K562 (cell line): ENCODE results near the gene AFF3. TPM values are rescaled to one million over a fixed set of nuclear protein-coding genes. Genes with fewer than 3 reads are reported as not detected.

ENCODE experiments used
- ATAC-seq: fragments of 200-7000 bp; cut with Tn5 transposase; 3 replicates; pipeline ENCODE4 v1.9.1; 2020; ENCODE audit warnings: moderate library complexity
- BruUV-seq: library from RNA; stranded (reverse); fragments of 400-500 nt; replicated peaks from 2 replicates; lab custom pipeline; 2021; lab: Mats Ljungman, UMichigan
- CTCF ChIA-PET: fragments of 300-600 bp; formaldehyde crosslinking; extraction: SDS; loops from one replicate; lab custom pipeline; 2021; ENCODE audit warnings: low intra/inter-chr PET ratio; lab: Yijun Ruan, JAX
- POLR2A ChIA-PET: fragments of 300-600, 350-650 bp; sonication (Branson Sonifier 250); formaldehyde crosslinking; extraction: SDS; loops from one replicate; lab custom pipeline; 2021; ENCODE audit warnings: antibody characterized with exemption, inconsistent platforms; lab: Yijun Ruan, JAX
- DNase-seq, 4 experiments: peaks; one replicate each; pipeline versions ENCODE4 v3.0.0 to v3.0.0-alpha.2; 2011 to 2018; ENCODE audit warnings: low spot score in 3 of 4, mixed read lengths in 3 of 4; ENCODE audit errors: extremely low read depth in 1 of 4
- FAIRE-seq: peaks from 2 replicates; lab custom pipeline; 2011; peaks lifted over from hg19 to GRCh38; lab: Jason Lieb, UNC
- H2AFZ ChIP-seq: 2 replicates; pipeline ENCODE4 v1.6.0; 2011; ENCODE audit warnings: low read depth, low read length, control low read depth, inconsistent platforms
- H3K27ac ChIP-seq: fragments of 200-600 bp; 3 replicates; pipeline ENCODE4 v1.8.0; 2011; ENCODE audit warnings: low read depth, mild to moderate bottlenecking, control low read depth, inconsistent platforms, low read length, moderate library complexity, mixed read lengths; ENCODE audit errors: extremely low read depth
- H3K27me3 ChIP-seq, 2 experiments: fragments of 300-600 bp in 1 of 2; 2 replicates in 1 of 2; 3 replicates in 1 of 2; pipeline versions ENCODE4 v1.6.0 to v1.8.0; 2011; ENCODE audit warnings: inconsistent platforms in 2 of 2, low read length in 2 of 2, mild to moderate bottlenecking in 1 of 2, mixed read lengths in 1 of 2, moderate library complexity in 1 of 2; ENCODE audit not compliant: control insufficient read depth in 2 of 2, insufficient read depth in 2 of 2
- H3K36me3 ChIP-seq: fragments of 300-600 bp; 3 replicates; pipeline ENCODE4 v1.8.0; 2011; ENCODE audit warnings: mild to moderate bottlenecking, low read length, inconsistent platforms; ENCODE audit not compliant: control insufficient read depth, insufficient read depth
- H3K4me1 ChIP-seq, 2 experiments: fragments of 200-600 bp in 1 of 2; replicated peaks in 1 of 2; 2 replicates in 1 of 2; 3 replicates in 1 of 2; pipeline versions ENCODE4 v1.5.1 to v1.8.0; 2011; ENCODE audit warnings: inconsistent platforms in 2 of 2, low read length in 2 of 2, mild to moderate bottlenecking in 1 of 2, mixed read lengths in 1 of 2, moderate library complexity in 1 of 2; ENCODE audit not compliant: control insufficient read depth in 2 of 2, insufficient read depth in 2 of 2
- H3K4me2 ChIP-seq: 2 replicates; pipeline ENCODE4 v1.6.1; 2011; ENCODE audit warnings: low read length, control low read depth, inconsistent platforms, mixed read lengths; ENCODE audit not compliant: insufficient read depth
- H3K4me3 ChIP-seq: fragments of 200-600 bp; sonication (generic), shearing (Covaris generic); 2 replicates; pipeline ENCODE4 v1.5.1; 2016; ENCODE audit warnings: control low read depth, inconsistent platforms
- H3K79me2 ChIP-seq: fragments of 200-600 bp; 3 replicates; pipeline ENCODE4 v1.8.0; 2011; ENCODE audit warnings: low read length, inconsistent platforms; ENCODE audit not compliant: control insufficient read depth, insufficient read depth
- H3K9ac ChIP-seq, 2 experiments: 2 replicates each; pipeline versions ENCODE4 v1.6.0 to v1.6.1; 2011; ENCODE audit warnings: low read depth in 2 of 2, low read length in 2 of 2, control low read depth in 1 of 2, inconsistent platforms in 1 of 2, mild to moderate bottlenecking in 1 of 2, mixed read lengths in 1 of 2; ENCODE audit not compliant: insufficient read depth in 1 of 2
- H3K9me1 ChIP-seq: one replicate; pipeline ENCODE4 v1.6.0; 2011; ENCODE audit warnings: inconsistent platforms, mild to moderate bottlenecking, low read length, moderate library complexity; ENCODE audit not compliant: control insufficient read depth, insufficient read depth
- H3K9me3 ChIP-seq: replicated peaks from 2 replicates; pipeline ENCODE4 v1.5.1; 2011; ENCODE audit warnings: low read depth, low read length, inconsistent platforms; ENCODE audit not compliant: control insufficient read depth, insufficient read depth
- H4K20me1 ChIP-seq: replicated peaks from 2 replicates; pipeline ENCODE4 v1.6.1; 2011; ENCODE audit warnings: low read length, inconsistent platforms, mixed read lengths; ENCODE audit not compliant: control insufficient read depth, insufficient read depth
- CBFA2T2 ChIP-seq: fragments of 450-650 bp; conservative IDR thresholded peaks from 2 replicates; pipeline ENCODE4 v1.6.1; 2017; ENCODE audit warnings: mild to moderate bottlenecking
- CBFB ChIP-seq: sonication (generic); formaldehyde crosslinking; IDR thresholded peaks from 2 replicates; pipeline ENCODE4 v1.4.0; 2020; ENCODE audit warnings: mild to moderate bottlenecking, missing genetic modification reagents
- CBX2 ChIP-seq: fragments of 200-600 bp; sonication (generic); IDR thresholded peaks from one replicate; pipeline ENCODE4 v1.6.1; 2012; ENCODE audit warnings: mild to moderate bottlenecking, low read length, inconsistent platforms; ENCODE audit not compliant: insufficient read depth, poor library complexity, severe bottlenecking
- CEBPG ChIP-seq, 3 experiments: fragments of 200-800 bp in 1 of 3; sonication (Bioruptor generic) in 1 of 3; sonication (generic) in 1 of 3; formaldehyde crosslinking in 1 of 3; IDR thresholded peaks in 2 of 3; conservative IDR thresholded peaks in 1 of 3; 2 replicates each; pipeline versions ENCODE4 v1.6.1 to v1.8.0; 2016 to 2022; ENCODE audit warnings: missing compliant biosample characterization in 2 of 3, missing genetic modification characterization in 2 of 3, mild to moderate bottlenecking in 1 of 3, missing genetic modification reagents in 1 of 3
- CREB1 ChIP-seq, 2 experiments: sonication (generic) in 1 of 2; formaldehyde crosslinking in 1 of 2; IDR thresholded peaks; 2 replicates each; pipeline versions ENCODE4 v1.6.1 to v1.8.0; 2012 to 2022; ENCODE audit warnings: inconsistent platforms in 1 of 2, mild to moderate bottlenecking in 1 of 2, missing genetic modification reagents in 1 of 2, moderate library complexity in 1 of 2
- DNMT1 ChIP-seq: fragments of 450-650 bp; IDR thresholded peaks from 2 replicates; pipeline ENCODE4 v1.6.1; 2016; ENCODE audit warnings: antibody characterized with exemption, mild to moderate bottlenecking
- EGR1 ChIP-seq: fragments of 450-650 bp; conservative IDR thresholded peaks from 2 replicates; pipeline ENCODE4 v1.6.1; 2017; ENCODE audit warnings: mild to moderate bottlenecking
- IRF2 ChIP-seq: sonication (generic); formaldehyde crosslinking; IDR thresholded peaks from 2 replicates; pipeline ENCODE4 v1.8.1; 2022; ENCODE audit warnings: mild to moderate bottlenecking, missing genetic modification reagents
- SNRNP70 ChIP-seq: fragments of 200-400 bp; formaldehyde crosslinking; optimal IDR thresholded peaks from 2 replicates; pipeline ENCODE3; 2017; ENCODE audit warnings: low read depth, low read length
- TRIM24 ChIP-seq, 2 experiments: fragments of 450-650 bp; IDR thresholded peaks; 2 replicates each; pipeline ENCODE4 v1.6.1; 2016
- ZBED1 ChIP-seq: IDR thresholded peaks from 2 replicates; pipeline ENCODE4 v1.6.1; 2014
- ZC3H4 ChIP-seq: sonication (generic); formaldehyde crosslinking; IDR thresholded peaks from 2 replicates; pipeline ENCODE4 v1.9.0; 2021; ENCODE audit warnings: missing genetic modification reagents, borderline replicate concordance
- ZNF586 ChIP-seq: fragments of 450-650 bp; formaldehyde crosslinking; conservative IDR thresholded peaks from 2 replicates; pipeline ENCODE4 v1.4.0; 2020; ENCODE audit warnings: mild to moderate bottlenecking, moderate library complexity
- WGBS: fragments of 100-300 bp; shearing (Covaris generic); methylation state at CpG from one replicate; pipeline ENCODE4 v1.1.6; 2016; ENCODE audit warnings: low coverage, mixed read lengths; ENCODE audit not compliant: insufficient coverage; ENCODE audit errors: missing lambda C conversion rate; 5-methylcytosine and 5-hydroxymethylcytosine counted together
- in situ Hi-C: fragments of 300-500 bp; cut with MboI; formaldehyde crosslinking; loops from 4 replicates; pipeline ENCODE4 v1.15.0; 2018; ENCODE audit warnings: inconsistent platforms, mixed read lengths
- intact Hi-C: fragments of 100-400 bp; cut with micrococcal nuclease; formaldehyde crosslinking; loops from 2 replicates; pipeline ENCODE4 v1.14.2; 2022
- polyA plus RNA-seq, 8 experiments: library from polyadenylated mRNA; depleted of rRNA in 4 of 8; stranded (reverse) in 5 of 8; unstranded in 3 of 8; fragments of >200 nt; fragmentation: Nextera tagmentation in 2 of 8; fragmentation: Illumina TruSeq in 1 of 8; extraction: Ambion mirVana in 2 of 8; extraction: Trizol in 1 of 8; gene quantifications; 2 replicates each; pipeline versions ENCODE4 v1.2.1 to v1.2.3, GENCODE V29; 2011 to 2014; ENCODE audit warnings: inconsistent platforms in 1 of 8, missing spikeins in 1 of 8
- total RNA-seq, 7 experiments: library from RNA; depleted of rRNA in 6 of 7; stranded (reverse); fragments of >200 nt in 6 of 7; fragmentation: Illumina TruSeq in 2 of 7; extraction: Trizol in 2 of 7; gene quantifications; 2 replicates each; pipeline versions ENCODE4 v1.2.1 to v1.2.3, GENCODE V29; 2011 to 2021; ENCODE audit warnings: low replicate concordance in 1 of 7
- TF ChIP-seq, protein P1 (sequence below): fragments of 200-800 bp; sonication (Bioruptor generic); IDR thresholded peaks from 2 replicates; pipeline ENCODE4 v1.6.1; 2016; ENCODE audit warnings: missing genetic modification characterization, missing compliant biosample characterization
- TF ChIP-seq, protein P2 (sequence below): sonication (generic); formaldehyde crosslinking; IDR thresholded peaks from 2 replicates; pipeline ENCODE4 v1.8.0; 2022; ENCODE audit warnings: mild to moderate bottlenecking, missing genetic modification reagents

Gene AFF3
- total and polyA plus RNA-seq, 9 of the 15 experiments (the other 6 are each of a cell fraction or from before 2014, with no cell fraction given): 0.02 to 0.11 TPM; not detected in 7

DNA sequence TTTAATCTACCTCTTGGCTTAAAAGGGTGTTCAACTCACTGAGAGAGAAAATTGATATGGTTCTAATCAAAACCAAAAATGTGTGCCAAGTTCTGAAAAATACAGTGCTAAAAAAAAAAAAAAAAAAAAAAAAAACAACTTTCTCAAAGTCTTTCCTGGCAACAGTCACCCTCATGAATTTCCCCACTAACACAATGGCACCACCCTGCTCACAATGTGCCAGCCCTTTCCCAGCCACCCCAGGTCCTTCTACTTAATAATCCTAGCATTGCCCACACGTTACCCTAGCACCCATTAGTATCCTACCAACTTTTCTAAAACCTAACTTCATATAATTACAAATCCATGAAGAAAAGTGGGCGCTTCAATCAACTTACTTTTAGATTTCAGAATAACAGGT lies 106.4 kb downstream of the AFF3 start (continued):
- TF ChIP-seq, protein P1, sequence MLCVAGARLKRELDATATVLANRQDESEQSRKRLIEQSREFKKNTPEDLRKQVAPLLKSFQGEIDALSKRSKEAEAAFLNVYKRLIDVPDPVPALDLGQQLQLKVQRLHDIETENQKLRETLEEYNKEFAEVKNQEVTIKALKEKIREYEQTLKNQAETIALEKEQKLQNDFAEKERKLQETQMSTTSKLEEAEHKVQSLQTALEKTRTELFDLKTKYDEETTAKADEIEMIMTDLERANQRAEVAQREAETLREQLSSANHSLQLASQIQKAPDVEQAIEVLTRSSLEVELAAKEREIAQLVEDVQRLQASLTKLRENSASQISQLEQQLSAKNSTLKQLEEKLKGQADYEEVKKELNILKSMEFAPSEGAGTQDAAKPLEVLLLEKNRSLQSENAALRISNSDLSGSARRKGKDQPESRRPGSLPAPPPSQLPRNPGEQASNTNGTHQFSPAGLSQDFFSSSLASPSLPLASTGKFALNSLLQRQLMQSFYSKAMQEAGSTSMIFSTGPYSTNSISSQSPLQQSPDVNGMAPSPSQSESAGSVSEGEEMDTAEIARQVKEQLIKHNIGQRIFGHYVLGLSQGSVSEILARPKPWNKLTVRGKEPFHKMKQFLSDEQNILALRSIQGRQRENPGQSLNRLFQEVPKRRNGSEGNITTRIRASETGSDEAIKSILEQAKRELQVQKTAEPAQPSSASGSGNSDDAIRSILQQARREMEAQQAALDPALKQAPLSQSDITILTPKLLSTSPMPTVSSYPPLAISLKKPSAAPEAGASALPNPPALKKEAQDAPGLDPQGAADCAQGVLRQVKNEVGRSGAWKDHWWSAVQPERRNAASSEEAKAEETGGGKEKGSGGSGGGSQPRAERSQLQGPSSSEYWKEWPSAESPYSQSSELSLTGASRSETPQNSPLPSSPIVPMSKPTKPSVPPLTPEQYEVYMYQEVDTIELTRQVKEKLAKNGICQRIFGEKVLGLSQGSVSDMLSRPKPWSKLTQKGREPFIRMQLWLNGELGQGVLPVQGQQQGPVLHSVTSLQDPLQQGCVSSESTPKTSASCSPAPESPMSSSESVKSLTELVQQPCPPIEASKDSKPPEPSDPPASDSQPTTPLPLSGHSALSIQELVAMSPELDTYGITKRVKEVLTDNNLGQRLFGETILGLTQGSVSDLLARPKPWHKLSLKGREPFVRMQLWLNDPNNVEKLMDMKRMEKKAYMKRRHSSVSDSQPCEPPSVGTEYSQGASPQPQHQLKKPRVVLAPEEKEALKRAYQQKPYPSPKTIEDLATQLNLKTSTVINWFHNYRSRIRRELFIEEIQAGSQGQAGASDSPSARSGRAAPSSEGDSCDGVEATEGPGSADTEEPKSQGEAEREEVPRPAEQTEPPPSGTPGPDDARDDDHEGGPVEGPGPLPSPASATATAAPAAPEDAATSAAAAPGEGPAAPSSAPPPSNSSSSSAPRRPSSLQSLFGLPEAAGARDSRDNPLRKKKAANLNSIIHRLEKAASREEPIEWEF (CRISPR knock-in tag): no peak
- TF ChIP-seq, protein P2, sequence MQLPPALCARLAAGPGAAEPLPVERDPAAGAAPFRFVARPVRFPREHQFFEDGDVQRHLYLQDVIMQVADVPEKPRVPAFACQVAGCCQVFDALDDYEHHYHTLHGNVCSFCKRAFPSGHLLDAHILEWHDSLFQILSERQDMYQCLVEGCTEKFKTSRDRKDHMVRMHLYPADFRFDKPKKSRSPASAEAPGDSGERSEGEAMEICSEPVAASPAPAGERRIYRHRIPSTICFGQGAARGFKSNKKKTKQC: no peak
- TF ChIP-seq CREB1 (IDR thresholded peaks at IDR 0.05): no peak
- TF ChIP-seq CREB1 (CRISPR knock-in tag; IDR thresholded peaks at IDR 0.05): no peak
- no peak for TF ChIP-seq CBFB (CRISPR knock-in tag)

DNA sequence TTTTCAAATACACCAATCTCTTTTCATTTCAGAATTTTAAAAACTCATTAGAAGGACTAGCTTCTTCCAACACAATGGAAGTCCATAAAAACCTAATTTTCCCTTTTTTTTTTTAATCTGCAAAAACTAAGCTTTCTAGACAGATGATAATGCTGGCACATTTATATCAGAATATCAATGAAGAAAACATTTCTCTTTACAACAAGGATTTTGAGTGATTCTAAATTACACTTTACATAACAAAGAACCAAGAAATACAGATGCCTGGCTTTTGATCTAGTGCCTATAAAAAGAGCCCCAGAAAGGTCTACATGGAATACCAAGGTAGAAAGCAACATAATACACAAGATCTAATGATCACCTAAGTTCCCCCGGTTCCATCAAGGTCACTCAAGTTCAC lies 108.0 kb downstream of the AFF3 start:
- no peaks in the 10 kb centered on the region for H4K20me1 ChIP-seq
- H3K9ac ChIP-seq: no peak overlapping the region
- ATAC-seq: no peak
- ChIA-PET CTCF (no interaction called here), POLR2A (no interaction called here)
- no peak overlapping the region for H2AFZ ChIP-seq
- DNase-seq: no peak
- BruUV-seq: no TSS peak
- H3K9me1 ChIP-seq: no peaks in the 10 kb centered on the region
- no peak for FAIRE-seq
- H3K4me1 ChIP-seq: no peaks in the 10 kb centered on the region
- H3K36me3 ChIP-seq: no peaks in the 10 kb centered on the region
- no peaks in the 10 kb centered on the region for H3K27me3 ChIP-seq
- no peak overlapping the region for H3K4me3 ChIP-seq
- intact Hi-C loops (no loop called here), in situ Hi-C loops (no loop called here)
- H3K27ac ChIP-seq: no peak overlapping the region
- H3K4me2 ChIP-seq: no peak overlapping the region
- 0% methylated on average over 1 of the region's 1 CpG for WGBS
- no peaks in the 10 kb centered on the region for H3K9me3 ChIP-seq
- no peaks in the 10 kb centered on the region for H3K79me2 ChIP-seq
- TF ChIP-seq DNMT1: no peak
- no peak for TF ChIP-seq TRIM24 (IDR thresholded peaks at IDR 0.05)
- no peak for TF ChIP-seq EGR1
- TF ChIP-seq ZNF586: no peak
- TF ChIP-seq ZBED1: no peak
- TF ChIP-seq SNRNP70: no peak
- no peak for TF ChIP-seq ZC3H4
- TF ChIP-seq CEBPG (CRISPR knock-in tag; IDR thresholded peaks at IDR 0.05): no peak
- no peak for TF ChIP-seq CEBPG (tag; conservative IDR thresholded peaks at IDR 0.05 in 1 of 2, IDR thresholded peaks at IDR 0.05 in 1 of 2)
- TF ChIP-seq CBFA2T2: no peak
- TF ChIP-seq IRF2 (CRISPR knock-in tag): no peak
- TF ChIP-seq CBX2: no peak
